GM18858 (cell line): ENCODE measurements around the gene ATP2B3.
"Not testable (repeated sequence)": the region's sequence is repeated elsewhere in the genome, so short reads cannot be mapped to it uniquely, and the experiment has no call there.

Experiments
- ATAC-seq: cut with Tn5 transposase; IDR thresholded peaks from one replicate; pipeline ENCODE4 v1.9.1; 2021; ENCODE audit not compliant: unreplicated experiment

Gene ATP2B3

GRCh38 chrX:153592091-153592833, 74.8 kb downstream of the ATP2B3 start:
- no peak for ATAC-seq

DNA sequence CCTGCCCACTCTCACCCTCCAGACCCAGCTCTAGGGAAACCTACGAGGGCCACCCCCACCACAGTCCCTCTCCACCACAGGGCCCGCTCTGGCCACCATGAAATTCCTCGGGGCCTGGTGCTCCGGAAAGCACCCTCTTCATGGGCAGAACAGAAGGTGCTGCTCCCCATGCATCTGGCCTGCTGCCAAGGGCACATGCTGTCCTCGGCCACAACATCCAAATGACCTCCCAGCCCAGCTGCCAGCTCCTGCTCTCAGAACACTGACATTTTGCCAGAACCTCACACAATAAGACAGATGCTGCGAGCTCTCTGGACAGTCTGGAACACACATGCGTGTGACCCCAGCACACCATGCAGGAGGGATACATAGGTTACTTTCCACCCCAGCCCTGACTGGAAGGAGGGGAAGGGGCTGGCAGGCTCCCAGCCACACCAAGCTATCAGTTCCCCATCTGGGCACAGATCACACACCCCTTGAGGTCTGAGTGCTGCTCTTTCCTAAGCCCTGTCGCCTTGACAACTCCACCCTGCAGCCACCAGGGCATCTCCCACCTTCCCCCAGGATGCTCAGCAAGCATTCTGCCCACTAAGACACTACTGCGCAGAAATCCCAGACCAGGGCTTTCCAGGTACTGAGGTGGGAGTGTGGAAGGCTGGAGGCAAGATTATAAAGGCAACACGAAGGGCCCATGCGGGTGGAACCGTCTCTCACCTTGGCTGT, 75.7 kb downstream of the ATP2B3 start:
- ATAC-seq = no peak

DNA sequence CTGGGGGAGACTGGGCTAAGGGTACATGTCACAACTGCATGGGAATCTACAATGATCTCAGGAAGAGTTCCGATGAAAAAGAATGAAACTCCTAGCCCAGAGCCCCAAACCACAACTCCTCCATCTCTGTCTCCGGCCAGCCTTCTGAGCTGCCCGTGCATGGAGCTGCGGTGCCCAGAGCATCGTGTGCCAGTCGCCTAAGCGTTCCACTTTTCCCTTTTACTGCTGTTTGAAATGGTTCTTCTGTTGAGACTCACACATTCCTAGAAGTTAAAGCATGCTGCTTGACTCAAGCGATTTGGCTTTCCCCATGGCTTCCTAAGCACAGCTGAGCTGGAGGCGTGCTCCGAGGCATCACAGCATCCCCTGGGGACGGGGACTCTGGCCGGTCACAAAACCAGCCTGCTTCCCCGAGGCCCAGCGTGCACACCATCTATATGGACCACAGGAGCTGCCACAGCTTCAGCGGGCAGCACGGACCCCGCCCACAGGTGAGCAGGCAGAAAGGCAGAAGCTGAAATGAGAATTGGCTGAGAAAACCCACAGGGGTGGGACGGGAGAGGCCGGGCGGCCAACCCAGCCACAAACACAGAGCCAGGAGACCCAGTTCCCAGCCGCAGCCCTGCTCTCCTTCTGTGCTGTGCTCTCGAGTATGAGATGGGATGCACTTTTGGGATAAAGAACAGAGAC, 76.5 kb downstream of the ATP2B3 start:
- ATAC-seq = no peak

GRCh38 chrX:153595387-153595786, 77.9 kb downstream of the ATP2B3 start:
- ATAC-seq = no peak

GRCh38 chrX:153595859-153596857, 78.7 kb downstream of the ATP2B3 start:
- no peak for ATAC-seq

- ATAC-seq = no peak
Measured at GRCh38 chrX:153596981-153597750, 79.7 kb downstream of the ATP2B3 start.

DNA sequence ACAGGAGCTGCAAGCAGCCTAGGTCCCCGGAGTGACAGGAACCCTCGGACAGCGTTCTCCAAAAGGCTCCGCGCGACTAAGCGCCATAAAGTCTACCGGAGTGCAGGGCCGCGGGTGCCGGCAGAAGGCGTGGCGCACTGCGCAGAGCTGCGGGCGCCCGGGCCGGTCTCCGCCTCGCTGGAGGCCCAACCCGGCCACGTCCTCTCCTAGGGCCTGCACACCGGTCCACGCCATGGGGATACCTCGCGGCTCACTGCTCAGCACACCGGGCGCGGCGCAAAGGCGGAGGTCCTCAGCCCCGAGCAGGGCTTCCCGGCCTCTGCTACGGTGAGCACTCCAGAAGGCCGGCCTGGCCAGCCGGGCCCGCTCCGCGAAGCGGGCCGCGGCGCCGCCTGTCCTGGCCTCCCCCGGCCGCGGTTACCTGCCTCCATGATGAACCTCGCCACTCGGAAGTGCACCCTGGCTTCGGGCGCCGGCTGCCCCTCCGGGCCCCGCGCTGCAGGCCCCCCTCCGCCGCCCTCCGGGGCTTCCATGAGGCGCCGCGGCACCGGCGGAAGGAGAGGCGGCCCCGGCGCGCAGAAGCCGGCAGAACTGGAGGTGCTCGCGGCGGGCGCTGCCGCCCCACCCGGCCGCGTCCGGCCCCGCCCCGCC, 81.2 kb downstream of the ATP2B3 start, which contains the start of gene CCNQ:
CCNQ (minus strand) TSS at position 599 of the 651 bp plus-strand sequence; CDS start at position 533, 66 bp downstream.
- peak; percentile 26 for ATAC-seq

DNA sequence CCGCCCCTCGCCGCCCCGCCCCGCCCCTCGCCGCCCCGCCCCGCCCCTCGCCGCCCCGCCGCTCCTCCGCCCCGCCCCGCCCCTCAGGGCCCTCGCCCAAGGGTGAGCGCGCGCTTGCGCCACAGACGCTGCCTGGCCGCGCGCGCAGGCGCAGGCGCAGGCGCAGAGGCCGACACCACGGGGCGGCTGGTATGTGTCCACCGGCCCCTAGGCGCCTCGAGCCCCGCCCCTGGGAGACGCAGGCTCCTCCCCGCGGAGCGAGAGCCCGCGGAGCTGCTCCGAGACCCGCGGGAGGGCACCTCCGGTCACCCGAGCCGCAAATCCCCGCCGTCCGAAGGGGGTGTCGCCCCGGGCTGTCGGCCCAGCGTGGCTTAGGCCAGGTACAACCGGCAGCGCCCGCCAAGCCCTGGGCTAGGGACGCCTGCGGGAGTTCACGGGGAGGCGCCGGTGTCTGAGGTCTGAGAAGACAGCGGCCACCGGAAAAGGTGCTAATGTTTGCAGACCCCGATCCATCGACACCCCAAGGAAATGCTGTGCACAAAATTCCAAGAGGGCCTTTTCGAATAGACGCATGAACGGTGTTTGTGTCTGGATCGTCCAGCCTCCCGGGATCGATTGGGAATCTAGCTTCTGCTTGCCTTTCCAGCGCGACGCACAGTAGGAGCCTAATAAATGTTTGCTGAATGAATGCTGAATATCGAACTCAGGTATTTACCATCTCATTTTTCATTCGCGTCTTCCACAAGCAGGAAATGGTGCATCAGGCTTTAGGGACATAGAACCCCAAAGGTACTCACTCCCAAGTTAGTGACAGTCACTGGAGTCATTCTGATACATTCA, 82.0 kb downstream of the ATP2B3 start:
- ATAC-seq = peak; percentile 67

GRCh38 chrX:153600032-153600373, 82.6 kb downstream of the ATP2B3 start:
- no peak for ATAC-seq

DNA sequence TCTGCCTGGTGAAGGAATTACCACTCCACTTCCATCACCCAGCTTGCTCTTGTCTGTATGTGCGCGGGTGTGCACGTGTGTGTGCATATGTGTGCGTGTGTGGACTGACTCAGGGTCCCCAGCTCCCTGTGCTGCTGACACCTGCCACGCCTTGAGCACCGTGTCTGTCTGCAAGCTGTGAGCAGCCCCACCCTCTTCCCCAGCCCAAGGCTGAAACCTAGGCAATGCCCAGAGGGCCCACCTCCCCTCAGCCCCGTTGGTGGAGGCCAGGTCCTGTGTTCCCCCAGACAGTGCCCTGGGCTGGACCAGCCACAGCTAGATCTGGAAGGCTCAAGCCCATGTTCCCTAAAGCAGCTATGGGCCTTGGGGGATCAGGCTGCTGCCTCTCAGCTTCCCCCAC, 83.5 kb downstream of the ATP2B3 start:
- ATAC-seq = no peak

- no peak for ATAC-seq
Measured at GRCh38 chrX:153601511-153602110, 84.2 kb downstream of the ATP2B3 start.

DNA sequence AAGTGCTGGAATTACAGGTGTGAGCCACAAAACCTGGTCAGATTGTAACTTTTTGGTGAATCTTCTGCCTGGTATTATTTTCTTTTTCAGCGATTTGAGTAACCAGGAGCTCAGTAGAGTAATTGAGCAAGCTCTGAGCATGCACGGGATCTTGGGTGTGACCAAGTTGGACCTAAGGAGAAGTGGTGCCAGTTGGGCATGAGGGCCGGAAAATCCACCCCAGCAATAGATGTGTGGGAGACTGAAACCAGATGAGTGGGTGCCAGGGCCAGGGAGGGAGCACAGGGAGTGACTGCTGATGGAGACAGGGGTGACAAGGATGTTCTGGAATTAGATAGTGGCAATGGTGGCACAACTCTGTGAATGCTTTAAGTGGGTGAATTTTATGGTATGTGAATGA, 85.2 kb downstream of the ATP2B3 start:
- no peak for ATAC-seq

- no peak for ATAC-seq
Measured at GRCh38 chrX:153603131-153603656, 85.8 kb downstream of the ATP2B3 start.

- not testable (repeated sequence) for ATAC-seq
Measured at GRCh38 chrX:153604666-153605380, 87.4 kb downstream of the ATP2B3 start.

DNA sequence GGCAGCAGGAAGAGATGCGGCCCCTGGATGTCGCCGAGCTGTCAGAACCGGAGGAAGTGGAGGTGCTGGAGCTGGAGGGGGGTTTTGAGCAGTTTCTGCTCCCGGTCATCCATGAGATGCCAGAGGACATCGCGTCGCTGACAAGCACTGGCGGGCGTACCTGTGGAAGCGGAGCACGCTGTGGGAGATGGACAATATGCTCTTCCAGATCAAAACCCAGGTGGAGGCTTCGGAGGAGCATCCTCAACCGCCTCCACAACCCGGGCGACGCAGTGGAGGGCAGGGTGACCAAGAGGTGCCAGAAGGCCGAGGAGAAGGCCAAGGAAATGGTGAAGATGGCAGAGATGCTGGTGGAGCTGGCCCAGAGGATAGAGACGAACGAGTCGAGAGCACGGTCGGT, 89.1 kb downstream of the ATP2B3 start:
- ATAC-seq = no peak

- ATAC-seq = no peak
Measured at GRCh38 chrX:153608376-153608775, 90.9 kb downstream of the ATP2B3 start.

GRCh38 chrX:153608806-153609205, 91.4 kb downstream of the ATP2B3 start:
- no peak for ATAC-seq
